Body of pancreas (tissue), 4 donors: ENCODE measurements around the gene KPNA3.

Experiments used
- CTCF ChIP-seq, 7 experiments: fragments of 450-650 bp in 4 of 7; fragments of 200-600 bp in 3 of 7; sonication (generic) in 3 of 7; IDR thresholded peaks; one replicate each; pipeline ENCODE4 v1.5.1; 2016 to 2019; ENCODE audit warnings: antibody characterized with exemption in 7 of 7
- POLR2A ChIP-seq, 3 donors: fragments of 450-650 bp; IDR thresholded peaks; one replicate each; pipeline ENCODE4 v1.6.1; 2016; ENCODE audit warnings: antibody characterized with exemption in 3 of 3, mild to moderate bottlenecking in 2 of 3

GRCh38 chr13:49693191-49693733 is 99.2 kb downstream of the KPNA3 start:
- TF ChIP-seq CTCF (IDR thresholded peaks at IDR 0.05) (no peak), POLR2A (IDR thresholded peaks at IDR 0.05) (no peak)
